SK-N-SH (cell line): ENCODE measurements around the gene C16orf87.
A peak's percentile ranks its signal among the peaks of the same experiment; 100 is the strongest.

Source experiments
- CTCF ChIP-seq: fragments of 200-600 bp; sonication (generic); IDR thresholded peaks from 2 replicates; pipeline ENCODE4 v1.6.1; 2017; ENCODE audit warnings: antibody characterized with exemption, mild to moderate bottlenecking, moderate library complexity
- FOXM1 ChIP-seq: IDR thresholded peaks from 2 replicates; pipeline ENCODE4 v1.4.0; 2012; ENCODE audit warnings: low read depth, mild to moderate bottlenecking
- JUND ChIP-seq: IDR thresholded peaks from 2 replicates; pipeline ENCODE4 v1.4.0; 2012
- MAX ChIP-seq: IDR thresholded peaks from 2 replicates; pipeline ENCODE4 v1.4.0; 2012; ENCODE audit warnings: low read depth
- MXI1 ChIP-seq: IDR thresholded peaks from 2 replicates; pipeline ENCODE4 v1.6.1; 2012; ENCODE audit warnings: mild to moderate bottlenecking, low read depth, low read length, improper control_type of control experiment
- NFIC ChIP-seq: IDR thresholded peaks from 2 replicates; pipeline ENCODE4 v1.4.0; 2012; ENCODE audit warnings: borderline replicate concordance
- POLR2AphosphoS5 ChIP-seq: IDR thresholded peaks from 2 replicates; pipeline ENCODE4 v1.6.1; 2012; ENCODE audit warnings: low read depth, low read length
- RFX5 ChIP-seq: IDR thresholded peaks from 2 replicates; pipeline ENCODE4 v1.6.1; 2012; ENCODE audit warnings: mild to moderate bottlenecking, improper control_type of control experiment, low read length
- TEAD4 ChIP-seq: IDR thresholded peaks from 2 replicates; pipeline ENCODE4 v1.4.0; 2012; ENCODE audit warnings: mild to moderate bottlenecking, borderline replicate concordance; ENCODE audit not compliant: insufficient read depth

- TF ChIP-seq JUND (no peak), FOXM1 (no peak), CTCF (peak; percentile 68), MAX (no peak), MXI1 (no peak), TEAD4 (no peak), NFIC (no peak), RFX5 (no peak), POLR2AphosphoS5 (no peak)
These were observed 29.4 kb downstream of the C16orf87 start for GRCh38 chr16:46801428-46802049.
